ENCODE results near the gene SORL1-AS1.

Gene SORL1-AS1

DNA sequence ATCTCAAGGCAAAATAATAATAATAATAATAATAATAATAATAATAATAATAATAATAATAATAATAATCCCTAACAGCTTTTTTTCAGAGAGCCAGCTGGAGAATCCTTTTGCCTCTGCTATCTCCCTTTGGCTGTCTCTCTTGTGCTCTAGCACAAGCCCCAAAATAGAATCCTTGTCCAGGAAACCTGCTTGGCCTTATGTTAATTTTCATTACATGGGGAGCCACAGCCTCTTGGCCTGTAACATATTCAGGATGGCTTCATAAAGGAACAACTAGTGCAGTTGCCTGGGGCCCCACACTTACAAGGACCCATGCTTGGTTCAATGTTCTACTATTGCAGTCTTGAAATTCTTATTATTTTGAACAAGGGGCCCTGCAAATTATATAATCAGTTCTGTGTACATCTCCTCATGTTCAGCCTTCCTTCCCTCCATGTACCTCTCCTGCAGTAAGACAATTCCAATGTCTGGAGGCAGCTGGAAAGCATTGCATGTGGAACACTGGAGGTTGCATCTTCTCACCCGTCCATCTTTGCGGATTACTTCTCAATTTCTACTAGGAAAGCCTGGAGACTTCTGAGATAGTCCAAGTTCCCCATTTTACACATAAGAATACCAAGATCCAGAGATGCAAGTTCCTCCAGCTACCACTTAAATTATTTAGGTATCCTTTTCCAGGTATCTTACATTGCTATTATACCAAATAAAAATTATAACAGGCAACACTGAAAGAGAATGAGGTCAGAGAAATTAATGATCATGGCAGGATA is 38.4 kb downstream of the SORL1-AS1 start:
- Histone ChIP-seq H3K9me2 (no peaks in the 10 kb centered on the region), H2AFZ (ENCODE audit: low read depth) (no peak overlapping the region), H4K20me1 (ENCODE audit: insufficient read depth) (no peaks in the 10 kb centered on the region), H3K36me3 (replicated peaks in 1 of 2; ENCODE audit: control insufficient read depth in 1 of 2, insufficient read depth in 2 of 2, low read length in 1 of 2) (no peaks in the 10 kb centered on the region), H3K27ac (ENCODE audit: low read depth in 2 of 2, low read length in 1 of 2) (no peak overlapping the region), H3K4me1 (ENCODE audit: control insufficient read depth in 1 of 2, insufficient read depth in 2 of 2, low read depth in 1 of 2, low read length in 1 of 2) (no peaks in the 10 kb centered on the region; a peak in 1 of 4 replicates), H3F3A (replicated peaks; ENCODE audit: insufficient read depth) (no peaks in the 10 kb centered on the region), H3K27me3 (ENCODE audit: insufficient read depth) (no peaks in the 10 kb centered on the region), H3K4me2 (no peak overlapping the region), H3K79me2 (ENCODE audit: insufficient read depth) (no peaks in the 10 kb centered on the region), H3K9ac (no peak overlapping the region), H3K4me3 (ENCODE audit: low read depth in 2 of 2, low read length in 1 of 2) (no peak overlapping the region), H3K9me3 (no peaks in the 10 kb centered on the region)
- WGBS (ENCODE audit: low lambda C conversion rate), result 91% methylated on average over 2 of the region's 2 CpGs
- ChIA-PET POLR2A (interaction anchor here (0.5 kb wide), 1 partner anchor 15 kb away, joined by 3 read pairs; no protein-coding TSS in a partner anchor), CTCF (interaction anchor here (0.6 to 1.2 kb wide), 4 partner anchors 56 to 451 kb away, joined by 3 read pairs; no protein-coding TSS in a partner anchor)
- TF ChIP-seq, protein P1, sequence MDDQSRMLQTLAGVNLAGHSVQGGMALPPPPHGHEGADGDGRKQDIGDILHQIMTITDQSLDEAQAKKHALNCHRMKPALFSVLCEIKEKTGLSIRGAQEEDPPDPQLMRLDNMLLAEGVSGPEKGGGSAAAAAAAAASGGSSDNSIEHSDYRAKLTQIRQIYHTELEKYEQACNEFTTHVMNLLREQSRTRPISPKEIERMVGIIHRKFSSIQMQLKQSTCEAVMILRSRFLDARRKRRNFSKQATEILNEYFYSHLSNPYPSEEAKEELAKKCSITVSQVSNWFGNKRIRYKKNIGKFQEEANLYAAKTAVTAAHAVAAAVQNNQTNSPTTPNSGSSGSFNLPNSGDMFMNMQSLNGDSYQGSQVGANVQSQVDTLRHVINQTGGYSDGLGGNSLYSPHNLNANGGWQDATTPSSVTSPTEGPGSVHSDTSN (IDR thresholded peaks at IDR 0.05), result no peak
- TF ChIP-seq TCF12 (IDR thresholded peaks at IDR 0.05) (no peak), FOXJ3 (CRISPR knock-in tag; IDR thresholded peaks at IDR 0.05) (no peak), GATA2 (CRISPR knock-in tag; IDR thresholded peaks at IDR 0.05) (no peak), MEF2A (IDR thresholded peaks at IDR 0.05; ENCODE audit: borderline replicate concordance, low read depth) (no peak), ELF1 (IDR thresholded peaks at IDR 0.05) (no peak), SMC3 (IDR thresholded peaks at IDR 0.05; ENCODE audit: low read depth, low read length) (no peak)
- TF ChIP-seq, protein P2, sequence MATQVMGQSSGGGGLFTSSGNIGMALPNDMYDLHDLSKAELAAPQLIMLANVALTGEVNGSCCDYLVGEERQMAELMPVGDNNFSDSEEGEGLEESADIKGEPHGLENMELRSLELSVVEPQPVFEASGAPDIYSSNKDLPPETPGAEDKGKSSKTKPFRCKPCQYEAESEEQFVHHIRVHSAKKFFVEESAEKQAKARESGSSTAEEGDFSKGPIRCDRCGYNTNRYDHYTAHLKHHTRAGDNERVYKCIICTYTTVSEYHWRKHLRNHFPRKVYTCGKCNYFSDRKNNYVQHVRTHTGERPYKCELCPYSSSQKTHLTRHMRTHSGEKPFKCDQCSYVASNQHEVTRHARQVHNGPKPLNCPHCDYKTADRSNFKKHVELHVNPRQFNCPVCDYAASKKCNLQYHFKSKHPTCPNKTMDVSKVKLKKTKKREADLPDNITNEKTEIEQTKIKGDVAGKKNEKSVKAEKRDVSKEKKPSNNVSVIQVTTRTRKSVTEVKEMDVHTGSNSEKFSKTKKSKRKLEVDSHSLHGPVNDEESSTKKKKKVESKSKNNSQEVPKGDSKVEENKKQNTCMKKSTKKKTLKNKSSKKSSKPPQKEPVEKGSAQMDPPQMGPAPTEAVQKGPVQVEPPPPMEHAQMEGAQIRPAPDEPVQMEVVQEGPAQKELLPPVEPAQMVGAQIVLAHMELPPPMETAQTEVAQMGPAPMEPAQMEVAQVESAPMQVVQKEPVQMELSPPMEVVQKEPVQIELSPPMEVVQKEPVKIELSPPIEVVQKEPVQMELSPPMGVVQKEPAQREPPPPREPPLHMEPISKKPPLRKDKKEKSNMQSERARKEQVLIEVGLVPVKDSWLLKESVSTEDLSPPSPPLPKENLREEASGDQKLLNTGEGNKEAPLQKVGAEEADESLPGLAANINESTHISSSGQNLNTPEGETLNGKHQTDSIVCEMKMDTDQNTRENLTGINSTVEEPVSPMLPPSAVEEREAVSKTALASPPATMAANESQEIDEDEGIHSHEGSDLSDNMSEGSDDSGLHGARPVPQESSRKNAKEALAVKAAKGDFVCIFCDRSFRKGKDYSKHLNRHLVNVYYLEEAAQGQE (IDR thresholded peaks at IDR 0.05; ENCODE audit: low read depth, low read length), result no peak
- TF ChIP-seq, protein P3, sequence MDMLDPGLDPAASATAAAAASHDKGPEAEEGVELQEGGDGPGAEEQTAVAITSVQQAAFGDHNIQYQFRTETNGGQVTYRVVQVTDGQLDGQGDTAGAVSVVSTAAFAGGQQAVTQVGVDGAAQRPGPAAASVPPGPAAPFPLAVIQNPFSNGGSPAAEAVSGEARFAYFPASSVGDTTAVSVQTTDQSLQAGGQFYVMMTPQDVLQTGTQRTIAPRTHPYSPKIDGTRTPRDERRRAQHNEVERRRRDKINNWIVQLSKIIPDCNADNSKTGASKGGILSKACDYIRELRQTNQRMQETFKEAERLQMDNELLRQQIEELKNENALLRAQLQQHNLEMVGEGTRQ (IDR thresholded peaks at IDR 0.05; ENCODE audit: borderline replicate concordance, low read depth, low read length), result no peak
- no peak for DNase-seq

Measured in SK-N-SH (cell line).